OCI-M2 (cell line): ENCODE measurements around the gene KCNQ1OT1.

Source experiments
- DNase-seq: peaks from one replicate; lab custom pipeline; 2025; ENCODE audit not compliant: unreplicated experiment; lab: John Stamatoyannopoulos, UW

The KCNQ1OT1 gene

DNA sequence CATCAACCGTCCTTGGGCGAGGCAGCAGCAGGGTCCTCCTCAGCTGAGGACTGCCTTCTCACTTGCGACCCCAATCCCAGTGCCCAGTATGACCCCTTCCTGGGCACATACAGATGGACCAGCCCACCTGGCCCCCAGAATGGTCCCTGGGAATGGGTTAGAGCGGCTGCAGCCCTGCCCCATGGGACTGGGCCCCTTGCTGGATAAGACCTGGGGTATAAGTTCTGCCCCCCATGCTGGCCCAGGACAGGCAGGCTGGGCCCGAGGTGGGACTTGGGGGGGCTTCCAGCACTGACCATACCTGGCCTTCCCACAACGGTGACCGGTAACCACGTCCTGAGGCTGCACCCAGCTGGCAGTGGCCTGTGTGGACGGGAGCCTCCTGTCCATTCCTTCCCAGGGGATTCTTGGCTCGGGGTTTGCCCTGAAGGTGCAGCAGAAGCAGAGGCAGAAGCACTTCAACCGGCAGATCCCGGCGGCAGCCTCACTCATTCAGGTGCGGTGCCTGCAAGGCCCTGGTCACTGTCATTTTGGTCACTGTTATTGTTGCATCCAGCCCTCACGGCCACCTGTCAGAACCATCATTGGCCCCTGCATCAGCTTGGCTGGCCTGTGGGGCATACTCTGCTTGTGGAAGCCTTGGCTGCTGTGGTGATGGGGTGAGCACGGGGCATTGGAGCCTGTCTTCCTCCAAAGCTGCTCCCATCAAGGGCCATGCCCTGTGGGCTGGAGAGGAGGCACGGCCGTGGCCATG is 114.8 kb downstream of the KCNQ1OT1 start:
- DNase-seq: no peak

DNA sequence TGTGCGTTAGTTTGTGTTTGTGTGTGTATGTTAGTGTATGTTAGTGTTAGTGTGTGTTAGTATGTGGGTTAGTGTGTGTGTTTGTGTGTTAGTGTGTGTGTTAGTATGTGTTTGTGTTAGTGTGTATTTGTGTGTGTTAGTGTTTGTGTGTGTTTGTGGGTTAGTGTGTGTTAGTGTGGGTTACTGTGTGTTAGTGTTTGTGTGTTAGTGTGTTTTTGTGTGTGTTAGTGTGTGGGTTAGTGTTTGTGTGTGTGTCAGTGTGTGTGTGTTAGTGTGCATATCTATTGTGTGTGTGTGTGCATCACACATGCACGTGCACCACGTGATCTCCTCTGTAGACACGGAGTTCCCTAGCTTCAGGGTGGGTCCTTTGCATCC is 115.4 kb downstream of the KCNQ1OT1 start:
- DNase-seq: no peak

DNA sequence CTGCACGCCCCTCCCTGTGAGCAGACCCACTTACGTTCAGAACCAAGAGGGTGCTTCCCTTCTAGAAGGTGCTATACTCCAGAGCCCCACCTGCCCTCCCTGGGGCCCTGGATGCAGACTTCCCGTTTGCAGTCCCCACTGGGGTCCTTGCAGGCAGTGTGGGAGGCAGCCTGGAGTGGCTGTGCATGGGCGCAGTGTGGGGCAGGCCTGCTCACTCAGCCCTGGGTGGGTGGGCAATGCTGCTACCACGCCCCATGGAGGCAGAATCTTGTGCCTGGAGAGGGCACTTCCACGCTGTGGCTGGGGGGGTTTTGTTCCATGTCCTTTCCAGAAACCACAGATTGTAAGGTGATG is 116.2 kb downstream of the KCNQ1OT1 start:
- DNase-seq: no peak

DNA sequence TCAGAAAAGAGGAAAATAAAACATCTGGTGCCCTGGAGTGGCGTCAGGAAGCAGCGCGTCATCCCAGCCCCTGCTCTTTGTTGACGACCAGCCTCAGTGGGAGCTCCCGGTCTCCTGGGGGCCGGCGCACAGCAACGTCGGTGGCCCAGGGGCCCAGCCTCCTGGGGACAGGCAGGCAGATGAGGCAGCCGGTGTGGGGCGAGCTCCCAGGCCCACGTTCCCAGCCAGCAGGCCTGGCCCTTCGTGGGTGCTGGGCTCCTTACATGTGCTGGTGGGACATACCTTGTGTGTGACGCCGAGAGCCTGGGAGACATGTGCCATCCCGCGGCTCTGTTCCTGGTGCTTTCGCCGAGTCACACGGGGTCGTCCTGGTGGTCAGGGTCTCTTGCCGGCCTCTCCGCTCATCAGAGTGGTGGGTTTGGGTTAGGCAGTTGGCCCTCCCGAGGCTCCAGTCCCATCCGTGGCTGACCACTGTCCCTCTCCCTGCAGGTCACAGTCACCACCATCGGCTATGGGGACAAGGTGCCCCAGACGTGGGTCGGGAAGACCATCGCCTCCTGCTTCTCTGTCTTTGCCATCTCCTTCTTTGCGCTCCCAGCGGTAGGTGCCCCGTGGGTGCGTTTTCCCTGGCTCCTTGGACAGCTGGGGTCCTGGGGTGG is 116.7 kb downstream of the KCNQ1OT1 start:
- no peak for DNase-seq

DNA sequence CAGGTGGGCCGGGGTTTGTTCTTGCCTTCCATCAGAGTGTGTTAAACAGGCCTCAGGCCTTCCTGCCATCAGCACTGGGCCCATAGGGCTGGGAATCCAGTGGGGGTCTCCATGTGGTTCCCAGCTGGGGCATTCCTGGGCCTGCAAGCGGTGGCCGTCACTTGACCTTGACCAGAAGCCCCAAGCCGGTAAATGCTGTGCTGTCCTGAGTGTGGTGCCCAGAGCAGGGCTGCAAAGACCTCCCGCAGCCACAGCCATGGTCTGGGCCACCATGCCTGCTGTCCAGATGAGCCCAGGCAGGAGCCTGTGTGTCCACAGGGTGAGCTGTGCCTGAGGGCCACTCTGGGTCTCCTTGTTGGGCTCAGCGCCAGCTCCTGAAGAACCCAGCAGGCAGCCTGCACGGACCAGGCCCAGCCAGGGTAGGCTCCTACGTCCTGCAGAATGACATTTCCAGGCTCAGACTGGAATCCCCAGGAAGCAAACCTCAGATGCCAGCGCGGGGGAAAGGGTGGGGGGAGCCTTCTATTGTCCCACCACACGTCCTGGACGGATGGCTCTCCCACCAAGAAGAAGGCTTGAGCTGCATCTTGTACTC is 117.3 kb downstream of the KCNQ1OT1 start:
- DNase-seq: no peak

DNA sequence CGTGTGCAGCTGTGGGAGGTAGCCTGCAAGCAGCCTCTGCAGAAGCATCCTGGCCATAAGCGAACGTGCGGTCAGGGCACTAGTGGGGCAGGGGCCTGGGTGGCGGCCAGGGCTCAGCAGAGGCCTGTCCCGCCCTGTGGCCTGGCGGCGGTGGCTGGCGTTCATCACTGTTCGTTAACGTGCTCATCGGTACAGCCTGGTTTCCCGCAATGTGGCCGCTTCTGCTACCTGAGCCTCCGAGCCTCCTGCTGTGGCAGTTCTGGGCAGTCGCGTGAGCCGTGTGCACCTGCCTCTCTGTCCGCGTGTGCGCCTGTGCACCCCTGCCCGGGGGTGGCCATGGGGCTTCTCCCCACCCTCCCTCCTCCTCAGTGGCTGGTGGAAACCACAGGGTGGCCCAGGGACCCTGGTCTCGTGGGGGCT is 117.9 kb downstream of the KCNQ1OT1 start:
- DNase-seq: no peak

DNA sequence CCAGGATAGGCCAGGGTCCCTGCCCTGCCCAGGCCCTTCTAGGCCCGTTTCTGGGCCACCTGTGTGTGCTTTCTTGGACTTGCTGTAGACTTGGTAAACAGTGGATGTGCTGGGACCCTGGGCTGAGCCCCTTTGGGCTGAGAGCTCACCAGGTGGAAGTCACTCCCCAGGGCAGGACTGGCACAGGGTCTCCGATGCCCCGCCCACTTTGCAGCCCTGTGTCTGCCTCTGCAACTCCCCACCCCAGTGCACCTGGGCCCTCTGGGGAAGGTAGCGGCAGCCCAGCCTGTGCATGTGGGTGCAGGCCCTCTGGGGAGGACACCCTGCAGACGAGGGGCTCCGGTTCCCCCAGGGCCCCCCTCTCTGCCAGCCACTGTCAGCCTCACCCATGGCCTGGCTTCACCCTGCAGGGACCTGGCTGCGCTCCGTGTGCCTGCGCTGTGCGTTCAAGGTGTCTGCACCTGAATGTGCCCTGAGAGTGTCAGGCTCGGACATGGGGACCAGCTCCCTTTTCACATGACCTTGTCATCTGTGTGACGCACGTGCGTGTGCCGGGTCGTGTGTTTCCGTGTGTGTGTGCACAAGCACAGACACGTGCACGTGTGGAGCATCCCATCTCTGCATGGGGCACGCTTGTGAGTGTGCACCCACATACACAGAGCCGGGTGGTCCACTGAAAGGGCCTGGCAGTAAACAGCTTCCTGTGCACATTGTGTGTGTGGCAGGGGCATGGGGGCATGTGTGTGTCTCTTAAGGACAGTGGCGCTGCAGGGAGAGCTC is 118.5 kb downstream of the KCNQ1OT1 start:
- DNase-seq: no peak

DNA sequence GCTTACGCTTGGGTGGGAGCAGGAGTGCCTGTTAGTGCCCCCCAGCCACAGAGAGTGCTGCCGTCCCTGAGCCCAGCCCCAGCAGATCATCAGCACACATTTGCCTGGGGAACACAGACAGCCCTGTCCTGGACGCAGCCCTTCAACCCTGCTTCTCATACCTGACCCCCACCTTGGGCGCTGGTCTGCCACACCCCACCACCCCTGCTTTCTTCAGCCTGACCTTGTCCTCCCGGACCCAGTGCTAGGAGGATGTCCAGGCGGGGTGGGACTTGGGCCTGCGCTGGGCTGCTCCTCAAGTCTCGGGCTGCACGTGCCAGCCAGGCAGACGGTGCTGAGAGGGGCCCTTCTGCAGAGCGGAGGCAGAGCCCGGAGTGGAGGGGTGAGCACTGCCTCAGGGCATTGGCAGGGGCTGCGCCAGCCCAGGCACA is 119.2 kb downstream of the KCNQ1OT1 start:
- DNase-seq: no peak

DNA sequence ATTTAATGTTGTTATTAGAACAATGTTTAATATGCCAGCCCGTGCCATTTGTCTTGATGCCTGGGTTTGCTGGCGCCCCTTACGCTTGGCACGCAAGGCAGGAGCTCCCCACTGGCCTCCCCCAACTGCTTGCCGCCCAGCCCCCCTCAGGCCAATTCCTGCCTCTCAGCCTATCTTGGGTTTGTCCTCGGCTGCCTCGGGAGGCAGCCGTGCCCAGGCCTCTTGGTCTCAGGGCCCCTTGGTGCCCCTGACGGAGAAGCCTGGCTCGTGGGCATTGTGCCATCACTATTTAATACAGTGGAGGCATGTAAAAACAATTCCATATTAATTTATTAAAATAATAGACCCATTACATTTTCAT is 119.8 kb downstream of the KCNQ1OT1 start:
- DNase-seq: no peak

DNA sequence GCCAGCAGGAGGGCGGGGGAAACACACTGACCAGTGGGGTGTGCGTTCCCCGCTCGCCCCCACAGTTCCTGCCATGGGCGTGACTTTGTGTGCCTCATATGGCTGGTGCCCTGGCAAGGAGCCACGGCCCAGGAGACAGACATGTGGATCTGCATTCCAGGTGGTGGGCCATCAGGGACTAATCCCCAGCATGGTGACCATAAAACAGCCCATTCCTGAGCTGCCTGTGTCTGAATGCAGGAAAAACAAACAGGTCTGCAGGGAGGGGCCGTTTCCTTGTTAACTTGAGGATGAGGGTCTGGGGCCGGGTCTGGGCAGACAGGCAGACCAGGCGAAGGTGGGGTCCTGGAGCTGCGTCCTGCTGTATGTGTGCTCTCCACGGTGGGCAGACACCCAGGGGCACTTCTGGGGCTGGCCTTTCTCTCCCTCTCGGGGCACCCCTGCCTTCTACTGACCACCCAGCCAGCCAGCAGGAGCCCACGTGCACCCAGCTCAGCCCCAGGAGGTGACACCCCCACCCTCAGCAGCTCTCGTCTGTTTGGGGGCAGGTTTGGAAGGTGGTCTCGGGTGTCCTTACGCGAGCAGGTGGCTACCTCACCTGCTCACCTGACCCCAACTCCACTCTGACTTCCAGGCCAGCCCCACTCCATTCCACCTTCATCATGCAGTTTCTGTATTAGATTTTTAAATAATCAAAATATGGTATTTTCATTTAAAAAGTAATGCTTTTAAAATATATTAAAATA is 120.3 kb downstream of the KCNQ1OT1 start:
- no peak for DNase-seq

DNA sequence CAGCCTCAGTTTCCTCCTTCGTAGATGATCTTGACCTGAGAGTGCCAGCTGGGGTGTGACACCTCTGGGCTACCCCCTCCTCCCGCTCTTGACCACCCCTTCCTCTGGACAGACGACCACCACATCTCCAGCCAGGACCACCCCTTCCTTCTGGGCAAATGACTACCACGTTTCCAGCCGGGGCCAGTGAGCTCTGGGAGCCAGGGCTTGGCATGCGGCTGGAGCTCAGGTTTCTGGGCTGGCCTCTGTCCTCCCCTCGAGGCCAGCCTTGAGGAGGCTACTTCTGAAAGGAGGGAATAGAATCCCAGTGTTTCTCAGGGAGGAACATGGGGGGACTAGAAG is 120.9 kb downstream of the KCNQ1OT1 start:
- DNase-seq: no peak

DNA sequence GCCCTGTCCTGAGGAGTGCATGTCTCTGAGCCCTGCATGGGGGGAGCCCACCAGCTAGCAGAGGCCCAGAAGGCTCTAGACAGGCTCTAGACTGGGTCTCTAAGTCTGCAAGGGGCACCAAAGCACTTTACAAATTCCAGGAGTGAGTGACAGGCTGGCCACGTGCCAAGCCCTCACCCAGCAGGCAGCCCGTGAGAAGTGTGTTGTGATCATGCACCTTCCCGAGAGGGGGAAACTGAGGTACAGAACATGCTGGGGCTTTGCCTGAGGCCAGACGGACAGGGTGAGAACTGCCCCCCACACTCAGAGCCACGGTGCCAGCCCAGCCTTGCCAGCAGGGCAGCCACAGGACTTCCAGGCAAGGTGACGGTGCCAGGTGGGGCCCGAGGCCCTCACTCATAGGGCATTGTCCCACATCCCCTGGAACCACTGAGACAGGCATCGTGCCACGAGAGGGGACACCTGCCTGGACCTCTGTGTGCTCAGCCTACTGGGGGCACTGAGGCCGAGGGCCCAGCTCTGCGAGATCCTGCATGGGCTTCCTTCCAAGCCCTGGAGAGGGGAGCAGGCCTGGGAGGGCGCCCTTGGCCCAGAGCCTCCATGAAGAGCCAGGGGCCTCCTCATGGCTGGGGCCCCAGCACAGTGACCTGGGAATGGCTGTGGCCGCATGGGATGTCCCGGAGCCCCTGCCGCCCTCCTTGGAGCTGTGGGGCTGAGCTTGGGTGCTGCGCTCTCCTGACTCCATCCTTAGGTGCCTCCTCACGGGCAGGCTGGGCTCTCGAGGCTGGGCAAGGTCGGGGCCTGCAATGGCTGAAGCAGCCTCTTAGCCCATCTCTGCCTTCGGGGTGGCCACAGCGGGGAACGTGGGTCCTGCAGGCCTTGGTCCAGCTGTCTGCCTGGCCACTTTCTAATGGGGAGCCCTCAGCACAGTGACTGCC is 121.5 kb downstream of the KCNQ1OT1 start:
- no peak for DNase-seq

DNA sequence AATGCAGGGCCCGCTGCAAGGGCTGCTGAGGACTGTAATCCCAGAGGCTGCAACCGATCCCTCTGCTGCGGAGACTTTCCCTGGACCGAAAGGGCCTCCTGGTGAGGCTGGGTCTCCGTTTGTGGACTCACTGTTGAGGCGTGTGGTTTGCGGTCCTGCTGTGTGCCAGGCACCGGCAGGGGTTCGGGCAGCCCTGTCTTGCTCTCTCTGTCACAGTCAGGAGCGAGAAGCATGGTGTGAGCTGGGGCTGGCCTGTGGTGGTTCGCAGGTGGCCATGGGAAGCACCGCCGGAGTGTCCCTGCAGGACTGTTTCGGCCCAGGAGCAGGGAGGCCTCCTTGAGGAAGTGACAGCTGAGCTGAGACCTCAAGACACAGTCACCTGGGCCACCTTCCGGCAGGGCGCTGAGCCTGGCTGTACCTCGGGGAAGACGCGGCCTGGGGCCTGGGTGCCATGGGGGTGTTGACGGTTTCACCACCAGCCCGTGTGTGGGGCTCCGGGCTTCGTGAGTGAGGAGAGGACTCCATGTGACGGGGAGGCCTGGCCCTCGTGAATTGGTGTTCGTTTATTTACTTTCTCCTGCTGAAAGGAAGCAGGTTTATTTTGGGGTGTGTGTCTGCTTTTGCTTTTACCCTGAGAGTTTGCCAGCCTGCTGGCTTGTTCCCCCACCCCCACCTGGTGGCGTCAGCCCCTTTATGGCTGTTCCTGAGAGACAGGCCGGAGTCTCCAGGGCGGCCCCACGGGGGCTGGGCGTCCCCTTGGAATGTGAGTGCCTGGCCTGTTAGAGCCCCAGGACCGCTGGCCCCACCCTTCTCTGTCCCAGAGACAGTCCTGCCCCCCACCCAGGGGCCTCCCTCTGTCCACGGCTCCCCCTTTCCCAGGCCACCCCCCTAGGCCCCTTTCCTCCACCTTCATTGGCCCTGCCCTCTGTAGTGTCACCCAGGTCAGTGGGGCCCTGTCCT is 122.5 kb downstream of the KCNQ1OT1 start:
- DNase-seq: no peak

DNA sequence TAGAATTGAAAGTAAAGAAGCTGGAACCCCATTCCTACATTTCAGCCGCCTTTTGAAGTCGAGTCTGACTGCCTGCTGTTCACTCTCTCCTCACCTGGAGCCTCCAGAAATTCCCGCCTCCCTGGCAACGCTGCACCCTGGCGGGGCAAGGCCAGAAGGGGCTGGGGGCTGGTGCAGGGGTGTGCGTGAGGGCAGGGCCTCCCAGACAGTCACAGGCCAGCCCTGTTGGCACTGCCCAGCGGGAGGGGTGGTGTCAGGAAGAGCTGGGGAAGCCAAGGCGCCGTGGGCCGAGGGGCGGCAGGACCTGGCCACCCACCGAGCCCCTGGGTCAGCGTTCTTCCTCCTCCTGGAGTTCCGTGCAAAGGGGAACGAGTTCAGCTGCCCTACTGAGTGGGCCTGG is 123.2 kb downstream of the KCNQ1OT1 start:
- no peak for DNase-seq

DNA sequence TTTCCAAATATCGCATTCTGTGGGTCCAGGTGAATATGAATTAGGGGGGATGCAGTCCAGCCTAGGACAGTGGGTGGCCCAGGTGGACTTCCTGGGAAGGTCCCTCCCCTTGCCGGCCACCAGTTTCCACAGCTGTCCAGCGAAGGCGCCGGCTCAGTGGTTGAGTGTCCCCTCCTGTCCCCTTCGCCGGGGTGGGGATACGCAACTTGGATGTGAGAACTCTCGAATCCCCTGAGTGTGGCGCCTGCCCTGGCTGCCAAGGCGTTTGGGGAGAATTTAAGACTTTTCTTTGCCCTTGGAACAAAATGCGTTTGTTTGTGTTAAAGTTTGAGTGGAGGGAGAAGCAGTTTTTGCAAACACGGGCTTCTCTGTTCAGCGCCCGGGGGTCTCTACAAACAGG is 123.7 kb downstream of the KCNQ1OT1 start:
- DNase-seq: no peak

DNA sequence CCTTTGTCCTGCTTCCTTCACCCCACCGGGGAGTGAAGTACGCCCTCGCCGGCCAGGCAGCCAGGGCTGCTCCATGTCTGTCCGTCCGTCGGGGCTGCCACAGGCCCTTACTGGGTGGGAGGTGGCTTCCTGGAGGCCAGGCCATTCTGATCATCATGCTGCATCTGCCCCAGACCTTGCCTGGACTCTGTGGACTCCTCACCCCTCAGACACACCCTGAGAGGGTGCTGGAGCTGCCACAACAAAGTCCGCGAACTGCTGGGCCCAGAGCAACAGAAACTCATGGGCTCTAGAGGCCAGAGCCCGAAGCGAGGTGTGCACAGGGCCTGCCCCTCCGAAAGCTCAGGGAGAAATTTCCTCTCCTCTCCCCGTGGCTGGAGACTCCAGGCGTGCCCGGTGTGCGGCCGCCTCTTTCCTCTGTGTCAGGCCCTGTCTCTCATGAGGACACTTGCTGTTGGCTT is 124.2 kb downstream of the KCNQ1OT1 start:
- no peak for DNase-seq

DNA sequence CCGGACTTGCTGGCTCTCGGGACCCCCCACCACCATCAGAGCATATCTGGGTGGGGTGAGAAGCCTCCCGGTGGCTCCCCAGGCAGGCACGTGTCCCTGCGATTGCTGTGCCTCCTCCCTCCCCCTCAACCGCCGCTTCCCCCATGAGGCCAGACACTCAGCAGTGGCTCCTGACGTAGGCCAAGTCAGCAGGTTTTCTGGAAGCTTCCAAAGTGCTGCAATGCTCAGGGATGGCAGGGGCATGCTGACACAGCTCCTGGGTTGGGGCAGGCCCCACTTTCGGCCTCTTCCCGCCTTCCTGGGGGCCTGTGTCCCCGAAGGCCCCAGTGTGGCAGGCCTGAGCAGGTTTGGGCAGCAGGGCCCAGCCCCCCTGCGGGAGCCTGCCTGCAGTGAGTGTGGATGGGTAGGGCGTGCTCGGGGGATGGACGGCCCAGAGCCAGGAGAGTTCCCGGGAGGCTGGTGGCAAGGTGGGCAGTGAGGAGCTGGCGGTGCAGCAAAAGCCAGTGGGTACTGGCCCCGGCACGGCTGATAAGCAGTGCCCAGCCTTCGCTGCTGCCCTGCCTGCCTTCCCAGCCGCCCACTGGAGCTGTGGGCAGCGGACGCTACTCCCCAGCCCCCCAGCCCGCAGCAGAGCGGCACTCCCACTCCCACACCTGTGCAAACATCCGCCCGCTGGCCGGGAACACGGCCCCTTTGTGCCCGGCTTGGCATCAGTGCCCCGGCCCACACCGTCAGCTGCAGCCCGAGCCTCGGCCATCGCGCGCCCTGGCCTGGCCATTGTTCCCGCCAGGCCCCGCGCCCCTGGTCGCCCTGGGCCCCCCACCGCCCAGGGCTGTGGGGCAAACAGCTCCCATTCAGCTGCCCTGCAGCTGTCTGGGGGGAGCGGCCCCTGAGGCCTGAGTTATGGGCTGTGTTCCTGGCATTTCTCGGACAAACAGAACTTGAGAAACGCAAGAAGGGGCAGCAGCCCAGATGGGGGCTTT is 125.0 kb downstream of the KCNQ1OT1 start:
- DNase-seq: no peak
